ENCODE results near the gene ICOSLG. TPM values are rescaled to one million over a fixed set of nuclear protein-coding genes. Genes with fewer than 3 reads are reported as not detected.

The ICOSLG gene
- total RNA-seq, 4 donors from 2014 or later, result 1.3 to 2.4 (median 1.7) TPM

GRCh38 chr21:44271558-44272283 is 31.0 kb upstream of the ICOSLG start:
- TF ChIP-seq CTCF (IDR thresholded peaks at IDR 0.05; ENCODE audit: low read depth), result no peak

GRCh38 chr21:44269090-44269489 is 28.3 kb upstream of the ICOSLG start:
- no peak for TF ChIP-seq CTCF (IDR thresholded peaks at IDR 0.05; ENCODE audit: low read depth)

GRCh38 chr21:44267655-44268142 is 27.0 kb upstream of the ICOSLG start:
- no peak for TF ChIP-seq CTCF (IDR thresholded peaks at IDR 0.05; ENCODE audit: low read depth)

GRCh38 chr21:44265734-44266270 is 25.1 kb upstream of the ICOSLG start:
- no peak for TF ChIP-seq CTCF (IDR thresholded peaks at IDR 0.05; ENCODE audit: low read depth)

- TF ChIP-seq CTCF (IDR thresholded peaks at IDR 0.05; ENCODE audit: low read depth), result no peak
These were observed 23.0 kb upstream of the ICOSLG start for GRCh38 chr21:44263768-44264167.

GRCh38 chr21:44263221-44263760 is 22.5 kb upstream of the ICOSLG start:
- TF ChIP-seq CTCF (IDR thresholded peaks at IDR 0.05; ENCODE audit: low read depth), result no peak

GRCh38 chr21:44262338-44263056 is 21.8 kb upstream of the ICOSLG start:
- no peak for TF ChIP-seq CTCF (IDR thresholded peaks at IDR 0.05; ENCODE audit: low read depth)

Measured in subcutaneous adipose tissue (tissue), 4 donors.